H1 (cell line): ENCODE measurements around the gene TNPO3. TPM values are rescaled to one million over a fixed set of nuclear protein-coding genes. Genes with fewer than 3 reads are reported as not detected.

Source experiments
- CTCF ChIA-PET: fragments of 300-600 bp; sonication (Branson Sonifier 250); formaldehyde crosslinking; loops from one replicate; lab custom pipeline; 2021; ENCODE audit not compliant: partially characterized antibody; lab: Charles Lee
- POLR2A ChIA-PET: fragments of 300-600 bp; sonication (Branson Sonifier 250); formaldehyde crosslinking; loops from one replicate; lab custom pipeline; 2021; ENCODE audit warnings: inconsistent platforms; ENCODE audit not compliant: partially characterized antibody; lab: Charles Lee
- DNase-seq, 2 experiments: peaks; one replicate each; pipeline versions ENCODE4 v3.0.0 to v3.0.0-alpha.2; 2010 to 2022; ENCODE audit warnings: low spot score in 2 of 2, low read depth in 1 of 2, mixed read lengths in 1 of 2
- FAIRE-seq: peaks from 2 replicates; lab custom pipeline; 2011; peaks lifted over from hg19 to GRCh38; lab: Jason Lieb, UNC
- H2AFZ ChIP-seq: 2 replicates; pipeline ENCODE4 v1.8.1; 2012; ENCODE audit warnings: low read length, inconsistent platforms
- H2AK5ac ChIP-seq: 2 replicates; pipeline ENCODE4 v1.6.1; 2013; ENCODE audit warnings: low read depth, low read length
- H2BK120ac ChIP-seq: replicated peaks from 2 replicates; pipeline ENCODE3; 2013; ENCODE audit warnings: low read depth, low read length, inconsistent platforms
- H2BK12ac ChIP-seq: 2 replicates; pipeline ENCODE4 v1.6.1; 2013; ENCODE audit warnings: low read depth, low read length
- H2BK15ac ChIP-seq: 2 replicates; pipeline ENCODE4 v1.6.1; 2013; ENCODE audit warnings: low read length
- H2BK20ac ChIP-seq: 2 replicates; pipeline ENCODE4 v1.6.1; 2013; ENCODE audit warnings: low read length
- H2BK5ac ChIP-seq: 2 replicates; pipeline ENCODE4 v1.6.1; 2013; ENCODE audit warnings: low read depth, low read length
- H3K14ac ChIP-seq: 2 replicates; pipeline ENCODE4 v1.6.1; 2013; ENCODE audit warnings: inconsistent platforms; ENCODE audit not compliant: insufficient read length
- H3K18ac ChIP-seq: 2 replicates; pipeline ENCODE4 v1.6.1; 2013; ENCODE audit warnings: low read length; ENCODE audit errors: extremely low read depth
- H3K23ac ChIP-seq: 2 replicates; pipeline ENCODE4 v1.6.1; 2013; ENCODE audit warnings: inconsistent platforms; ENCODE audit not compliant: insufficient read length
- H3K23me2 ChIP-seq: 2 replicates; pipeline ENCODE4 v1.6.1; 2013; ENCODE audit warnings: low read depth, low read length
- H3K27ac ChIP-seq: 2 replicates; pipeline ENCODE4 v1.6.1; 2011; ENCODE audit warnings: low read depth, low read length, inconsistent platforms
- H3K27me3 ChIP-seq, 4 experiments: replicated peaks in 1 of 4; 1 replicate in 1 of 4; 2 replicates in 3 of 4; pipeline versions ENCODE4 v1.6.1 to v1.8.1; 2011 to 2013; ENCODE audit warnings: low read length in 3 of 4, mild to moderate bottlenecking in 3 of 4, inconsistent platforms in 2 of 4, mixed read lengths in 2 of 4, moderate library complexity in 1 of 4; ENCODE audit not compliant: control insufficient read depth in 3 of 4, insufficient read depth in 3 of 4; ENCODE audit errors: extremely low read depth in 1 of 4
- H3K36me3 ChIP-seq, 4 experiments: 2 replicates each; pipeline versions ENCODE4 v1.6.1 to v1.8.1; 2011 to 2013; ENCODE audit warnings: mild to moderate bottlenecking in 4 of 4, low read length in 3 of 4, moderate library complexity in 2 of 4, control low read depth in 1 of 4, inconsistent platforms in 1 of 4; ENCODE audit not compliant: insufficient read depth in 4 of 4, control insufficient read depth in 2 of 4
- H3K4ac ChIP-seq: replicated peaks from 2 replicates; pipeline ENCODE3; 2013; ENCODE audit warnings: low read length, low read depth, mixed read lengths, inconsistent platforms; ENCODE audit not compliant: insufficient read length
- H3K4me1 ChIP-seq, 4 experiments: replicated peaks in 1 of 4; 1 replicate in 1 of 4; 2 replicates in 3 of 4; pipeline versions ENCODE4 v1.6.1 to v1.8.1; 2011 to 2013; ENCODE audit warnings: low read length in 3 of 4, inconsistent platforms in 2 of 4, mixed read lengths in 1 of 4; ENCODE audit not compliant: insufficient read depth in 4 of 4, control insufficient read depth in 3 of 4
- H3K4me2 ChIP-seq, 2 experiments: 2 replicates each; pipeline versions ENCODE4 v1.6.1 to v1.8.1; 2011 to 2013; ENCODE audit warnings: low read depth in 2 of 2, low read length in 2 of 2, control low read depth in 1 of 2, inconsistent platforms in 1 of 2, mild to moderate bottlenecking in 1 of 2; ENCODE audit not compliant: insufficient read depth in 1 of 2
- H3K4me3 ChIP-seq, 4 experiments: fragments of 200-600, 300-600 bp in 1 of 4; sonication (generic), shearing (Covaris generic), sonication (Bioruptor Twin) in 1 of 4; 2 replicates each; pipeline versions ENCODE4 v1.5.1 to v1.8.1; 2011 to 2016; ENCODE audit warnings: low read length in 4 of 4, low read depth in 3 of 4, control low read depth in 2 of 4, inconsistent platforms in 2 of 4, mild to moderate bottlenecking in 2 of 4, mixed read lengths in 1 of 4, moderate library complexity in 1 of 4; ENCODE audit not compliant: insufficient read depth in 2 of 4; ENCODE audit errors: extremely low read depth in 1 of 4
- H3K56ac ChIP-seq: replicated peaks from 2 replicates; pipeline ENCODE3; 2013; ENCODE audit warnings: low read depth, mild to moderate bottlenecking, mixed read lengths, low read length, inconsistent platforms; ENCODE audit not compliant: insufficient read length
- H3K79me1 ChIP-seq: 2 replicates; pipeline ENCODE4 v1.6.1; 2013; ENCODE audit warnings: low read depth, low read length, control low read depth
- H3K79me2 ChIP-seq, 2 experiments: 2 replicates each; pipeline versions ENCODE4 v1.6.1 to v1.8.1; 2012 to 2013; ENCODE audit warnings: low read length in 2 of 2, mild to moderate bottlenecking in 2 of 2, inconsistent platforms in 1 of 2; ENCODE audit not compliant: insufficient read depth in 2 of 2, control insufficient read depth in 1 of 2
- H3K9ac ChIP-seq, 4 experiments: replicated peaks in 1 of 4; 1 replicate in 1 of 4; 2 replicates in 3 of 4; pipeline versions ENCODE4 v1.6.1 to v1.8.1; 2011 to 2013; ENCODE audit warnings: low read depth in 3 of 4, low read length in 3 of 4, control low read depth in 2 of 4, mild to moderate bottlenecking in 2 of 4, moderate library complexity in 2 of 4, inconsistent platforms in 1 of 4; ENCODE audit errors: extremely low read depth in 1 of 4
- H3K9me3 ChIP-seq, 2 experiments: 2 replicates each; pipeline versions ENCODE4 v1.6.1 to v1.8.1; 2012 to 2013; ENCODE audit warnings: mild to moderate bottlenecking in 2 of 2, moderate library complexity in 2 of 2, control low read depth in 1 of 2, inconsistent platforms in 1 of 2, low read depth in 1 of 2, low read length in 1 of 2, mixed read lengths in 1 of 2; ENCODE audit not compliant: insufficient read depth in 2 of 2
- H4K20me1 ChIP-seq, 2 experiments: replicated peaks in 1 of 2; 2 replicates each; pipeline versions ENCODE3 to v1.8.1; 2011 to 2013; ENCODE audit warnings: inconsistent platforms in 2 of 2, low read length in 2 of 2, mild to moderate bottlenecking in 1 of 2; ENCODE audit not compliant: insufficient read depth in 2 of 2, control insufficient read depth in 1 of 2
- H4K5ac ChIP-seq: 2 replicates; pipeline ENCODE4 v1.6.1; 2013; ENCODE audit warnings: low read length, low read depth, mixed read lengths, inconsistent platforms; ENCODE audit not compliant: insufficient read length
- H4K8ac ChIP-seq: 2 replicates; pipeline ENCODE4 v1.8.0; 2013; ENCODE audit warnings: mild to moderate bottlenecking, moderate library complexity, low read length, inconsistent platforms; ENCODE audit not compliant: insufficient read depth; ENCODE audit errors: extremely low read depth
- H4K91ac ChIP-seq: replicated peaks from 2 replicates; pipeline ENCODE3; 2013; ENCODE audit warnings: low read length, mixed read lengths, inconsistent platforms; ENCODE audit not compliant: insufficient read length
- CHD1 ChIP-seq: IDR thresholded peaks from 2 replicates; pipeline ENCODE4 v1.6.1; 2012; ENCODE audit warnings: low read depth, low read length, improper control_type of control experiment
- SIRT6 ChIP-seq: IDR thresholded peaks from one replicate; pipeline ENCODE4 v1.7.1; 2012; ENCODE audit warnings: low read length, inconsistent platforms
- WGBS, 2 experiments: shearing (Covaris generic) in 1 of 2; methylation state at CpG; one replicate each; pipeline versions ENCODE4 v1.1.6 to v1.1.7; 2013 to 2015; ENCODE audit warnings: low lambda C conversion rate in 2 of 2, mixed read lengths in 2 of 2, inconsistent platforms in 1 of 2, low coverage in 1 of 2, missing lambda C conversion rate in 1 of 2; ENCODE audit not compliant: insufficient replicate concordance in 2 of 2, insufficient coverage in 1 of 2, insufficient read length in 1 of 2; ENCODE audit errors: extremely low coverage in 1 of 2, missing lambda C conversion rate in 1 of 2; 5-methylcytosine and 5-hydroxymethylcytosine counted together
- polyA plus RNA-seq, 7 experiments: library from polyadenylated mRNA; depleted of rRNA in 3 of 7; stranded (reverse) in 5 of 7; unstranded in 2 of 7; fragments of >200 nt in 5 of 7; fragments of 200-250 nt in 2 of 7; gene quantifications; 1 replicate in 5 of 7; 2 replicates in 1 of 7; 4 replicates in 1 of 7; pipeline versions ENCODE4 v1.2.1 to v1.2.3, GENCODE V29; 2011 to 2013; ENCODE audit warnings: missing spikeins in 2 of 7, mixed read lengths in 2 of 7
- total RNA-seq: library from RNA; stranded (reverse); fragmentation: NEBNext Ultra II Directional; extraction: Animal tissue kit (Norgen Biotek cat#: 25700); gene quantifications from 2 replicates; pipeline ENCODE4 v1.2.1, GENCODE V29; 2021

TNPO3 gene
- total and polyA plus RNA-seq, 2 of the 8 experiments (the other 6 are each of a cell fraction or from before 2014, with no cell fraction given): 67.6 to 99.2 TPM

DNA sequence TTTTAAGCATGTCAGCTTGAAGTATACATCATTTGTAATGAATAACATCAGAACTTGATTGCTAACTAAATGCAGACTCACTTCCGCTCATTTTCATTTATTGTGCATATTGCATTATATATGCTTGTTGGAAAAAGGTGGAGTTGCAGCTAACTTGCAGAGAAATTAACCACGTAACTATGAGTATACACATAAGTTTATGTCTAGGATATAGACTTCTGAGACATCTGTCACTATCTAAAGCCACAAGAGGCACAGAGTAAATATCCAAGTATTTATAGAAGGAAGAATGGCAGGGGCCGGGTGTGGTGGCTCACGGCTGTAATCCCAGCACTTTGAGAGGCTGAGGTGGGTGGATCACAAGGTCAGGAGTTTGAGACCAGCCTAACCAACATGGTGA lies 47.3 kb downstream of the TNPO3 start:
- no peaks in the 10 kb centered on the region for H3K9me3 ChIP-seq
- H2BK5ac ChIP-seq: no peak overlapping the region
- TF ChIP-seq SIRT6: no peak
- TF ChIP-seq CHD1: no peak
- TF ChIP-seq, all 59 proteins: peak for 0
- no peak overlapping the region for H3K56ac ChIP-seq
- H3K27me3 ChIP-seq: no peaks in the 10 kb centered on the region
- H4K5ac ChIP-seq: no peak overlapping the region
- no peak overlapping the region for H3K27ac ChIP-seq
- H2AK5ac ChIP-seq: no peak overlapping the region
- DNase-seq (no peak), FAIRE-seq (no peak)
- H4K91ac ChIP-seq: no peak overlapping the region
- H3K18ac ChIP-seq: no peak overlapping the region
- H3K36me3 ChIP-seq: peaks cover 0 to 34% (median 9%) of the 10 kb centered on the region in 4 experiments; a peak in 5 of 8 replicates
- H3K23me2 ChIP-seq: no peaks in the 10 kb centered on the region
- H2BK15ac ChIP-seq: no peak overlapping the region
- H4K20me1 ChIP-seq: no peaks in the 10 kb centered on the region
- H2AFZ ChIP-seq: no peak overlapping the region
- no peak overlapping the region for H2BK20ac ChIP-seq
- H2BK120ac ChIP-seq: no peak overlapping the region
- no peak overlapping the region for H2BK12ac ChIP-seq
- CTCF ChIA-PET: interaction anchor here (0.8 to 2.0 kb wide), 5 partner anchors 12 to 61 kb away, joined by 3 to 5 read pairs (median 3); no protein-coding TSS in a partner anchor
- H3K79me2 ChIP-seq: peaks cover 0 to 21% of the 10 kb centered on the region in 2 experiments; a peak in 2 of 4 replicates
- 91% methylated on average over 4 of the region's 4 CpGs; no CpG with 5 or more reads in 1 of the 2 experiments for WGBS, 2 experiments
- POLR2A ChIA-PET: interaction anchor here (1.2 to 1.6 kb wide), 3 partner anchors 15 to 48 kb away, joined by 3 to 4 read pairs (median 4); partner anchors contain the start of gene TNPO3
- no peaks in the 10 kb centered on the region for H3K4me1 ChIP-seq
- no peak overlapping the region for H4K8ac ChIP-seq
- H3K9ac ChIP-seq: no peak overlapping the region
- no peak overlapping the region for H3K4ac ChIP-seq
- H3K4me2 ChIP-seq: no peak overlapping the region
- H3K4me3 ChIP-seq: no peak overlapping the region
- no peaks in the 10 kb centered on the region for H3K79me1 ChIP-seq
- no peak overlapping the region for H3K14ac ChIP-seq
- no peak overlapping the region for H3K23ac ChIP-seq
